A549 (cell line): ENCODE results near the gene KLHL6.

Experiments
- BHLHE40 ChIP-seq: IDR thresholded peaks from 2 replicates; pipeline ENCODE4 v1.6.1; 2012; ENCODE audit warnings: low read depth, low read length, inconsistent platforms
- CHD4 ChIP-seq: fragments of 200-600 bp; sonication (generic); IDR thresholded peaks from 2 replicates; pipeline ENCODE4 v1.6.1; 2016; ENCODE audit warnings: antibody characterized with exemption, mild to moderate bottlenecking, borderline replicate concordance
- HDAC2 ChIP-seq: fragments of 200-600 bp; sonication (generic); IDR thresholded peaks from 2 replicates; pipeline ENCODE4 v1.6.1; 2016
- SMC3 ChIP-seq: fragments of >200 bp; sonication (Bioruptor Twin); formaldehyde crosslinking; IDR thresholded peaks from 3 replicates; pipeline ENCODE4 v1.6.1; 2018; ENCODE audit warnings: inconsistent platforms
- TF ChIP-seq, protein P1 (sequence below): fragments of >200 bp; sonication (Bioruptor Twin); formaldehyde crosslinking; IDR thresholded peaks from 3 replicates; pipeline ENCODE4 v1.5.1; 2016

DNA sequence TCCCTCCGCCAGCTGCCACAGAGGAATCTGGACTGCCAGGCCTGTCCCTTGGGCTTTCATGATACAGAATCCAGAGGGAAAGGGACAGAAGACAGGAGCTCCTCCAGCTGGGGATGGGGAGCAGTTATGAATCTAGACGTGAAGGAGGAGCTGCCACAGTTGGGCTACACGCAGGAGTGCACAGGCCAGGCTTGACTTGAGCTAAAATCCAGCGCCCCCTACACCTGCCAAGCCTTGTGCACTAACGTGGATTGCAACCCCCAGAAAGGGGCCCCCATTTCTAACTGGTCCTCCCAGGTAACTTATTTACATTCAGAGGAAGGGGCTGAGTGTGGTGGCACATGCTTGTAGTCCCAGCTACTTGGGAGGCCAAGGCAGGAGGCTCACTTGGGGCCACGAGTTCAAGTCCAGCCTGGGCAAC, 14.3 kb downstream of the KLHL6 start:
- TF ChIP-seq, protein P1, sequence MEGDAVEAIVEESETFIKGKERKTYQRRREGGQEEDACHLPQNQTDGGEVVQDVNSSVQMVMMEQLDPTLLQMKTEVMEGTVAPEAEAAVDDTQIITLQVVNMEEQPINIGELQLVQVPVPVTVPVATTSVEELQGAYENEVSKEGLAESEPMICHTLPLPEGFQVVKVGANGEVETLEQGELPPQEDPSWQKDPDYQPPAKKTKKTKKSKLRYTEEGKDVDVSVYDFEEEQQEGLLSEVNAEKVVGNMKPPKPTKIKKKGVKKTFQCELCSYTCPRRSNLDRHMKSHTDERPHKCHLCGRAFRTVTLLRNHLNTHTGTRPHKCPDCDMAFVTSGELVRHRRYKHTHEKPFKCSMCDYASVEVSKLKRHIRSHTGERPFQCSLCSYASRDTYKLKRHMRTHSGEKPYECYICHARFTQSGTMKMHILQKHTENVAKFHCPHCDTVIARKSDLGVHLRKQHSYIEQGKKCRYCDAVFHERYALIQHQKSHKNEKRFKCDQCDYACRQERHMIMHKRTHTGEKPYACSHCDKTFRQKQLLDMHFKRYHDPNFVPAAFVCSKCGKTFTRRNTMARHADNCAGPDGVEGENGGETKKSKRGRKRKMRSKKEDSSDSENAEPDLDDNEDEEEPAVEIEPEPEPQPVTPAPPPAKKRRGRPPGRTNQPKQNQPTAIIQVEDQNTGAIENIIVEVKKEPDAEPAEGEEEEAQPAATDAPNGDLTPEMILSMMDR: no peak
- TF ChIP-seq SMC3 (no peak), BHLHE40 (no peak), CHD4 (no peak), HDAC2 (no peak)
